ENCODE measurements around the gene HTR1D. TPM values are rescaled to one million over a fixed set of nuclear protein-coding genes. Genes with fewer than 3 reads are reported as not detected.

The HTR1D gene
- total and polyA plus RNA-seq, 2 donors, result 0.05 to 0.11 TPM

Small RNA genes within 50 kb of the gene (small RNA-seq; reads per million reads assigned to genes)
- not detected for gene RNU6-135P
- gene RNU6-514P, result not detected

Other genes with a start within 250 kb of the HTR1D start
- not detected for gene LACTBL1, start 244.6 kb downstream of the HTR1D start, total RNA-seq
- gene LACTBL1, start 244.6 kb downstream of the HTR1D start, polyA plus RNA-seq, result not detected
- gene TEX46, start 201.7 kb downstream of the HTR1D start, total RNA-seq, result not detected
- not detected for gene TEX46, start 201.7 kb downstream of the HTR1D start, polyA plus RNA-seq
- gene KDM1A, start 198.0 kb downstream of the HTR1D start, total RNA-seq, result 86.0 TPM
- 42.5 TPM for gene KDM1A, start 198.0 kb downstream of the HTR1D start, polyA plus RNA-seq
- gene LUZP1, start 48.6 kb downstream of the HTR1D start, total RNA-seq, result 25.0 TPM
- 13.5 TPM for gene LUZP1, start 48.6 kb downstream of the HTR1D start, polyA plus RNA-seq
- 181 TPM for gene HNRNPR, start 126.8 kb upstream of the HTR1D start, total RNA-seq
- gene HNRNPR, start 126.8 kb upstream of the HTR1D start, polyA plus RNA-seq, result 88.5 TPM
- gene ZNF436, start 152.3 kb upstream of the HTR1D start, total RNA-seq, result 64.9 TPM
- gene ZNF436, start 152.3 kb upstream of the HTR1D start, polyA plus RNA-seq, result 11.3 TPM
- 44.8 TPM for gene TCEA3, start 207.2 kb upstream of the HTR1D start, total RNA-seq
- gene TCEA3, start 207.2 kb upstream of the HTR1D start, polyA plus RNA-seq, result 28.5 TPM